Esophagus squamous epithelium (tissue), 5 donors: ENCODE data around the gene FKBP15. TPM values are rescaled to one million over a fixed set of nuclear protein-coding genes. Genes with fewer than 3 reads are reported as not detected.

Source experiments
- DNase-seq: peaks from one replicate; lab custom pipeline; 2025; lab: John Stamatoyannopoulos, UW
- H3K27ac ChIP-seq, 4 donors: fragments of 200-600 bp; sonication (generic); one replicate each; pipeline ENCODE4 v1.5.1; 2016 to 2019; ENCODE audit warnings: mild to moderate bottlenecking in 1 of 4
- H3K27me3 ChIP-seq, 4 donors: fragments of 200-600 bp; sonication (generic); 1 replicate in 3 of 4; 2 replicates in 1 of 4; pipeline versions ENCODE4 v1.5.1 to v1.6.0; 2017 to 2021; ENCODE audit warnings: antibody characterized with exemption in 1 of 4
- H3K36me3 ChIP-seq, 3 donors: fragments of 200-600 bp; sonication (generic); one replicate each; pipeline ENCODE4 v1.5.1; 2016 to 2019
- H3K4me1 ChIP-seq, 3 donors: fragments of 200-600 bp; sonication (generic); one replicate each; pipeline ENCODE4 v1.5.1; 2017 to 2019
- H3K4me3 ChIP-seq, 4 donors: fragments of 200-600 bp; sonication (generic); 1 replicate in 3 of 4; 2 replicates in 1 of 4; pipeline ENCODE4 v1.5.1; 2016 to 2019; ENCODE audit warnings: mild to moderate bottlenecking in 2 of 4, moderate library complexity in 1 of 4
- H3K9me3 ChIP-seq, 3 donors: fragments of 200-600 bp; sonication (generic); one replicate each; pipeline ENCODE4 v1.5.1; 2016 to 2019
- POLR2A ChIP-seq, 4 donors: fragments of 450-650 bp; IDR thresholded peaks; one replicate each; pipeline ENCODE4 v1.6.1; 2017; ENCODE audit warnings: antibody characterized with exemption in 4 of 4, mild to moderate bottlenecking in 4 of 4, moderate library complexity in 3 of 4
- WGBS, 2 donors: methylation state at CpG; one replicate each; pipeline ENCODE4 v1.1.5; 2018; 5-methylcytosine and 5-hydroxymethylcytosine counted together
- intact Hi-C: fragments of 100-400 bp; cut with DNase I; formaldehyde crosslinking; loops from one replicate; pipeline ENCODE4 v1.15.0; 2022
- total RNA-seq, 4 donors: library from RNA; depleted of rRNA; stranded (reverse); fragments of >200 nt; gene quantifications; one replicate each; pipeline ENCODE4 v1.1.0, GENCODE V29; 2016
- TF ChIP-seq, protein P1 (sequence below), 6 experiments: fragments of 450-650 bp in 4 of 6; fragments of 200-600 bp in 2 of 6; sonication (generic) in 2 of 6; IDR thresholded peaks; one replicate each; pipeline ENCODE4 v1.5.1; 2016 to 2019; ENCODE audit warnings: antibody characterized with exemption in 6 of 6, mild to moderate bottlenecking in 4 of 6, moderate library complexity in 4 of 6
- donor health status: DM: yes; HTN: yes; CAD: no.

The FKBP15 gene
- total RNA-seq, 4 donors from 2014 or later: 17.7 to 23.3 (median 20.5) TPM

- Histone ChIP-seq H3K36me3 (peaks cover 11 to 96% (median 22%) of the 10 kb centered on the region in 3 donors), H3K27ac (no peak overlapping the region), H3K27me3 (no peaks in the 10 kb centered on the region), H3K9me3 (no peaks in the 10 kb centered on the region), H3K4me1 (peaks cover 0 to 14% (median 0%) of the 10 kb centered on the region in 3 donors), H3K4me3 (no peak overlapping the region)
- DNase-seq: no peak
- no peak for TF ChIP-seq POLR2A (IDR thresholded peaks at IDR 0.05)
- TF ChIP-seq, protein P1, sequence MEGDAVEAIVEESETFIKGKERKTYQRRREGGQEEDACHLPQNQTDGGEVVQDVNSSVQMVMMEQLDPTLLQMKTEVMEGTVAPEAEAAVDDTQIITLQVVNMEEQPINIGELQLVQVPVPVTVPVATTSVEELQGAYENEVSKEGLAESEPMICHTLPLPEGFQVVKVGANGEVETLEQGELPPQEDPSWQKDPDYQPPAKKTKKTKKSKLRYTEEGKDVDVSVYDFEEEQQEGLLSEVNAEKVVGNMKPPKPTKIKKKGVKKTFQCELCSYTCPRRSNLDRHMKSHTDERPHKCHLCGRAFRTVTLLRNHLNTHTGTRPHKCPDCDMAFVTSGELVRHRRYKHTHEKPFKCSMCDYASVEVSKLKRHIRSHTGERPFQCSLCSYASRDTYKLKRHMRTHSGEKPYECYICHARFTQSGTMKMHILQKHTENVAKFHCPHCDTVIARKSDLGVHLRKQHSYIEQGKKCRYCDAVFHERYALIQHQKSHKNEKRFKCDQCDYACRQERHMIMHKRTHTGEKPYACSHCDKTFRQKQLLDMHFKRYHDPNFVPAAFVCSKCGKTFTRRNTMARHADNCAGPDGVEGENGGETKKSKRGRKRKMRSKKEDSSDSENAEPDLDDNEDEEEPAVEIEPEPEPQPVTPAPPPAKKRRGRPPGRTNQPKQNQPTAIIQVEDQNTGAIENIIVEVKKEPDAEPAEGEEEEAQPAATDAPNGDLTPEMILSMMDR (IDR thresholded peaks at IDR 0.05): no peak
- intact Hi-C loops: no loop called here
- 56 to 100% methylated on average over 2 of the region's 2 CpGs for WGBS, 2 donors
Observed at GRCh38 chr9:113184539-113184938, 36.5 kb downstream of the FKBP15 start.

DNA sequence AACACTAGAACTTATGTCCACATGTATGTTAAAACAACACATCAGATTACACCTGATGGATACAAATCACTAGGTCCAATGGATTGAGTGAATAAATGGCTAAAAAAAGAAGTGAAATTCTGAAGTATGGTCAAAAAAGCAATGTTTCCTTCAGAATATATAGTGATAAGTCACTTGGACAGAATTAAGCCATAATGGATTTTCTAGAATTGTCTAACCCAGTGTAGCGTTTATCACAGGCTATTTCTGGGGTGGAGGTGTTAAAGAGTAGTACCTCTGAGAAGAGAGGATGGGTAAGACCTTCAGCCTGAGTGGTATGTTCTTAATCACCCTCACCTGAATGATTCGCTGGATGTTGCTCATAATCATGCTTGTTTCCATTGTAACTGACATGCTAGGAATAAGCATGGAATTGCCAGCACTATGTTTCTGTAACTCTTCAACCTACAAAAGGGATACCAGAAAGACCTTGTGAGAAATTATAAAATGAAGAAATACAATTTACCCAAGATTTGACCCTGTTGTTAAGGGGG, 37.1 kb downstream of the FKBP15 start:
- 88 to 98% methylated on average over 2 of the region's 2 CpGs for WGBS, 2 donors
- TF ChIP-seq, protein P1 (IDR thresholded peaks at IDR 0.05): no peak
- no peak for TF ChIP-seq POLR2A (IDR thresholded peaks at IDR 0.05)
- H3K36me3 ChIP-seq: peaks cover 11 to 100% (median 27%) of the 10 kb centered on the region in 3 donors

DNA sequence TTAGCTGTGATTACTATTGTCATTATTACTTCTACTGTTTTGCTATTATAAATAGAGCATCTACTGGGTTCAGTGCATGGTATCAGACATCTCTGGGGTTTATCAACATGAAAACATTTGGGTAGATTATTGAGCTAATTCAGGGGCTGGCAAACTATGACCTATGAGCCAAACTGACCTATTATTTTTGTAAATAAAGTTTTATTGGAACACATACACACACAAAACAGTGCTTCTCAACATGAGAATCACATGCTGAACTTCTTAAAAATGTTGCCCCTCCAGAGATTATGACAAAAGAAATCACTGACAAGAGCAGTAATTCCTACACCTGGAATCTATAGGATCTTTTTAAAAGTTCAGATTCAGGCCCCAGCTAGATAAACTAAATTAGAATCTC, 39.9 kb downstream of the FKBP15 start:
- H3K27me3 ChIP-seq: no peaks in the 10 kb centered on the region
- H3K4me1 ChIP-seq: no peaks in the 10 kb centered on the region
- no peak for DNase-seq
- H3K27ac ChIP-seq: no peak overlapping the region
- TF ChIP-seq, protein P1 (IDR thresholded peaks at IDR 0.05): no peak
- no peak for TF ChIP-seq POLR2A (IDR thresholded peaks at IDR 0.05)
- intact Hi-C loops: no loop called here
- H3K36me3 ChIP-seq: peaks cover 9 to 100% (median 39%) of the 10 kb centered on the region in 3 donors
- no peak overlapping the region for H3K4me3 ChIP-seq
- no peaks in the 10 kb centered on the region for H3K9me3 ChIP-seq

More for the DNA sequence above, 37.1 kb downstream of the FKBP15 start:
- Histone ChIP-seq H3K9me3 (no peaks in the 10 kb centered on the region), H3K4me1 (peaks cover 0 to 14% (median 0%) of the 10 kb centered on the region in 3 donors), H3K27me3 (no peaks in the 10 kb centered on the region), H3K4me3 (no peak overlapping the region), H3K27ac (no peak overlapping the region)
- intact Hi-C loops: no loop called here
- no peak for DNase-seq

- no peak for DNase-seq
- Histone ChIP-seq H3K27me3 (no peaks in the 10 kb centered on the region), H3K4me3 (no peak overlapping the region), H3K9me3 (no peaks in the 10 kb centered on the region), H3K36me3 (peaks cover 3 to 99% (median 41%) of the 10 kb centered on the region in 3 donors), H3K27ac (no peak overlapping the region), H3K4me1 (no peaks in the 10 kb centered on the region)
- 50 to 94% methylated on average over 1 of the region's 1 CpG for WGBS, 2 donors
- intact Hi-C loops: no loop called here
- TF ChIP-seq, protein P1 (IDR thresholded peaks at IDR 0.05): no peak
- TF ChIP-seq POLR2A (IDR thresholded peaks at IDR 0.05): no peak
Observed at GRCh38 chr9:113179839-113180238, 41.2 kb downstream of the FKBP15 start.

DNA sequence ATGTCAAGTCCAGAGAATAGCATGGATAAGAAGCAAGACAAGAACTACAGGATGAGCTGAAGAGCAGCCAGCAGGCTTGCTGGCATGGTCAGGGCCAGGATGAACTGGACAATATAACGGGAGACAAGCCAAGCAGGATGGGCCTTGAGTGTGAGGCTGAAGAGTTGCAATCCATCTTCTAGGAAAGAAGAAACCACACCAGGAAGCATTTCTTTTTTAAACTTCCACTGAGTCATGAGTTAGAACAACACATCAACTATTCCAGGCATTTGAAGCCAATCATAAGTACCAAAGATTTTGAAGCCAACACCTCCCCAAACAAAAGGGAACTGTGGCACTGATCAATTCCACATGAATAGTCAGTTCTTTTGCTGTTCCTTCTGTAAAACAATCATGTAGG, 43.0 kb downstream of the FKBP15 start:
- intact Hi-C loops: no loop called here

More for the DNA sequence above, 43.0 kb downstream of the FKBP15 start:
- no peaks in the 10 kb centered on the region for H3K9me3 ChIP-seq
- no peak for DNase-seq
- no peak for TF ChIP-seq POLR2A (IDR thresholded peaks at IDR 0.05)
- TF ChIP-seq, protein P1 (IDR thresholded peaks at IDR 0.05): no peak
- H3K27me3 ChIP-seq: no peaks in the 10 kb centered on the region
- no peaks in the 10 kb centered on the region for H3K4me1 ChIP-seq
- WGBS, 2 donors: 44 to 100% methylated on average over 1 of the region's 1 CpG
- H3K4me3 ChIP-seq: no peak overlapping the region
- H3K27ac ChIP-seq: no peak overlapping the region
- peaks cover 12 to 97% (median 49%) of the 10 kb centered on the region in 3 donors for H3K36me3 ChIP-seq
